A549 (cell line): ENCODE measurements around the gene L3MBTL4.

Experiments used
- GATA3 ChIP-seq: IDR thresholded peaks from 2 replicates; pipeline ENCODE4 v1.6.1; 2012; ENCODE audit warnings: borderline replicate concordance
- POLR2A ChIP-seq: IDR thresholded peaks from 2 replicates; pipeline ENCODE4 v1.6.1; 2012; ENCODE audit warnings: mild to moderate bottlenecking, low read length
- TF ChIP-seq, protein P1 (sequence below): fragments of >200 bp; sonication (Bioruptor Twin); formaldehyde crosslinking; IDR thresholded peaks from 3 replicates; pipeline ENCODE4 v1.5.1; 2016
- TF ChIP-seq, protein P2 (sequence below): IDR thresholded peaks from 2 replicates; pipeline ENCODE4 v1.6.1; 2012

DNA sequence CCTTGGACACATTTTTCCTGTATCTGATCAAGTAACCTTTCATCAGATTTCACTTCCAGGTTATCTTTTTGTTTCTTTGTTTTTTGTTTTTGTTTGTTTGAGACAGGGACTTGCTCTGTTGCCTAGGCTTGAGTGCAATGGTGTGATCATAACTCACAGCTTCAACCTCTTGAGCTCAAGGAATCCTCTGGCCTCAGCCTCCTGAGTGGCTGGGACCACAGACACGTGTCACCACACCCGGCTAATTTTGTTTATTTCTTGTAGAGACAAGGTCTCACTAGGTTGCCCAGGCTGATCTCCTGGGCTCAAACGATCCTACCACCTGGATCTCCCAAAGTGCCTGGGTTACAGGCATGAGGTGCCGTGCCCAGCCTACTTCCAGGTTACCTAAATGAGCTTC is 124.9 kb downstream of the L3MBTL4 start:
- TF ChIP-seq POLR2A (no peak), GATA3 (no peak)
- TF ChIP-seq, protein P1, sequence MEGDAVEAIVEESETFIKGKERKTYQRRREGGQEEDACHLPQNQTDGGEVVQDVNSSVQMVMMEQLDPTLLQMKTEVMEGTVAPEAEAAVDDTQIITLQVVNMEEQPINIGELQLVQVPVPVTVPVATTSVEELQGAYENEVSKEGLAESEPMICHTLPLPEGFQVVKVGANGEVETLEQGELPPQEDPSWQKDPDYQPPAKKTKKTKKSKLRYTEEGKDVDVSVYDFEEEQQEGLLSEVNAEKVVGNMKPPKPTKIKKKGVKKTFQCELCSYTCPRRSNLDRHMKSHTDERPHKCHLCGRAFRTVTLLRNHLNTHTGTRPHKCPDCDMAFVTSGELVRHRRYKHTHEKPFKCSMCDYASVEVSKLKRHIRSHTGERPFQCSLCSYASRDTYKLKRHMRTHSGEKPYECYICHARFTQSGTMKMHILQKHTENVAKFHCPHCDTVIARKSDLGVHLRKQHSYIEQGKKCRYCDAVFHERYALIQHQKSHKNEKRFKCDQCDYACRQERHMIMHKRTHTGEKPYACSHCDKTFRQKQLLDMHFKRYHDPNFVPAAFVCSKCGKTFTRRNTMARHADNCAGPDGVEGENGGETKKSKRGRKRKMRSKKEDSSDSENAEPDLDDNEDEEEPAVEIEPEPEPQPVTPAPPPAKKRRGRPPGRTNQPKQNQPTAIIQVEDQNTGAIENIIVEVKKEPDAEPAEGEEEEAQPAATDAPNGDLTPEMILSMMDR, result no peak
- TF ChIP-seq, protein P2, sequence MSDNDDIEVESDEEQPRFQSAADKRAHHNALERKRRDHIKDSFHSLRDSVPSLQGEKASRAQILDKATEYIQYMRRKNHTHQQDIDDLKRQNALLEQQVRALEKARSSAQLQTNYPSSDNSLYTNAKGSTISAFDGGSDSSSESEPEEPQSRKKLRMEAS, result no peak
